ENCODE data around the gene PARP4. TPM values are rescaled to one million over a fixed set of nuclear protein-coding genes. Genes with fewer than 3 reads are reported as not detected.

The PARP4 gene
- polyA plus RNA-seq, 2 of the 4 experiments (the other 2 are of a cell fraction): 25.8 to 70.4 TPM

GRCh38 chr13:24516919-24517318, 4.3 kb upstream of the PARP4 start:
- ChIA-PET CTCF (interaction anchor here (1.4 kb wide), 1 partner anchor 11 kb away, joined by 4 read pairs; no protein-coding TSS in a partner anchor), POLR2A (no interaction called here)
- H3K4me1 ChIP-seq: no peaks in the 10 kb centered on the region
- H3K9me3 ChIP-seq: no peaks in the 10 kb centered on the region
- FAIRE-seq (no peak), ATAC-seq (no peak), DNase-seq (ENCODE audit: low read depth in 1 of 2, low spot score in 1 of 2) (no peak)
- WGBS (ENCODE audit: missing lambda C conversion rate): 77% methylated on average over 6 of the region's 6 CpGs
- H3K4me2 ChIP-seq: no peak overlapping the region
- H3K27ac ChIP-seq: no peak overlapping the region
- no peak for TF ChIP-seq SMC3 (IDR thresholded peaks at IDR 0.05)
- TF ChIP-seq ZFP36 (IDR thresholded peaks at IDR 0.05; ENCODE audit: borderline replicate concordance, partially characterized antibody): no peak
- no peak for TF ChIP-seq PHF8 (IDR thresholded peaks at IDR 0.05; ENCODE audit: borderline replicate concordance, low read depth)
- no peak for TF ChIP-seq ZC3H11A (IDR thresholded peaks at IDR 0.05)
- no peak for TF ChIP-seq EP300 (IDR thresholded peaks at IDR 0.05)
- H3K4me3 ChIP-seq: no peak overlapping the region

- TF ChIP-seq HOXB13 (CRISPR knock-in tag; IDR thresholded peaks at IDR 0.05; ENCODE audit: low read depth): no peak
- TF ChIP-seq EHF (CRISPR knock-in tag; IDR thresholded peaks at IDR 0.05): no peak
- TF ChIP-seq ZNF302 (CRISPR knock-in tag; IDR thresholded peaks at IDR 0.05): no peak
- TF ChIP-seq MYC (IDR thresholded peaks at IDR 0.05; ENCODE audit: borderline replicate concordance, low read length): no peak
- TF ChIP-seq PHF8 (IDR thresholded peaks at IDR 0.05; ENCODE audit: borderline replicate concordance, low read depth): peak; percentile 56
- Histone ChIP-seq H3K4me1 (peaks cover 13% of the 10 kb centered on the region; the same call in 2 of the 3 replicates), H3K4me3 (peak overlapping the region; percentile 66), H3K27ac (peak overlapping the region; percentile 95 to 96), H3K9me3 (no peaks in the 10 kb centered on the region), H3K4me2 (peak overlapping the region; percentile 70)
- DNase-seq (ENCODE audit: low read depth in 1 of 2, low spot score in 1 of 2) (no peak), FAIRE-seq (no peak), ATAC-seq (no peak; a peak in 1 of 6 replicates)
- POLR2A ChIA-PET: interaction anchor here (0.5 to 1.5 kb wide), 4 partner anchors 10 to 260 kb away, joined by 3 to 12 read pairs (median 6); no protein-coding TSS in a partner anchor
- 2% methylated on average over 7 of the region's 10 CpGs for WGBS (ENCODE audit: missing lambda C conversion rate)
- CTCF ChIA-PET: interaction anchor here (1.2 kb wide), 1 partner anchor 10 kb away, joined by 3 read pairs; no protein-coding TSS in a partner anchor
These were observed 283 bp upstream of the PARP4 start for GRCh38 chr13:24512908-24513213.

GRCh38 chr13:24511816-24512196, 772 bp downstream of the PARP4 start:
- no peak for TF ChIP-seq JUNB (IDR thresholded peaks at IDR 0.05)
- no peak for TF ChIP-seq HOXB13 (CRISPR knock-in tag; IDR thresholded peaks at IDR 0.05; ENCODE audit: low read depth)
- TF ChIP-seq MAZ (IDR thresholded peaks at IDR 0.05; ENCODE audit: borderline replicate concordance, low read depth, low read length): no peak
- no peak for TF ChIP-seq SREBF2 (IDR thresholded peaks at IDR 0.05)
- no peak for TF ChIP-seq ZSCAN20 (CRISPR knock-in tag; IDR thresholded peaks at IDR 0.05)
- no peak for TF ChIP-seq CTCF (IDR thresholded peaks at IDR 0.05)
- no peak for TF ChIP-seq SMC3 (IDR thresholded peaks at IDR 0.05)
- no peak for TF ChIP-seq HES2 (IDR thresholded peaks at IDR 0.05)
- TF ChIP-seq FOSB (CRISPR knock-in tag; IDR thresholded peaks at IDR 0.05): no peak
- TF ChIP-seq ESRRA (IDR thresholded peaks at IDR 0.05; ENCODE audit: borderline replicate concordance, low read length): no peak
- no peak for TF ChIP-seq CHD2 (IDR thresholded peaks at IDR 0.05; ENCODE audit: low read length, partially characterized antibody)
- TF ChIP-seq CEBPB (IDR thresholded peaks at IDR 0.05): no peak
- TF ChIP-seq RFX5 (IDR thresholded peaks at IDR 0.05): no peak
- TF ChIP-seq KDM5A (IDR thresholded peaks at IDR 0.05): no peak
- no peak for TF ChIP-seq BHLHE40 (IDR thresholded peaks at IDR 0.05; ENCODE audit: low read depth, low read length)
- TF ChIP-seq HMGXB4 (CRISPR knock-in tag; IDR thresholded peaks at IDR 0.05; ENCODE audit: borderline replicate concordance): no peak
- POLR2A ChIA-PET: interaction anchor here (1.2 to 1.5 kb wide), 3 partner anchors 9 to 17 kb away, joined by 3 to 12 read pairs (median 8); no protein-coding TSS in a partner anchor
- H3K4me2 ChIP-seq: peak overlapping the region; percentile 91

More at GRCh38 chr13:24511816-24512196, 772 bp downstream of the PARP4 start:
- FAIRE-seq (no peak), DNase-seq (ENCODE audit: low read depth in 1 of 2, low spot score in 1 of 2) (peak in 1 of 2 experiments; percentile 2), ATAC-seq (no peak; a peak in 2 of 6 replicates)
- H3K4me3 ChIP-seq: peak overlapping the region; percentile 66
- peaks cover 13% of the 10 kb centered on the region; the same call in 2 of the 3 replicates for H3K4me1 ChIP-seq
- H3K27ac ChIP-seq: peak overlapping the region; percentile 95 to 96
- 2% methylated on average over 6 of the region's 6 CpGs for WGBS (ENCODE audit: missing lambda C conversion rate)
- no peaks in the 10 kb centered on the region for H3K9me3 ChIP-seq
- CTCF ChIA-PET: interaction anchor here (0.6 to 1.6 kb wide), 3 partner anchors 9 to 259 kb away, joined by 3 to 6 read pairs (median 4); no protein-coding TSS in a partner anchor

Data from A549 (cell line).